IPS DF 6.9 (cell line): ENCODE measurements around the gene YPEL5.
A peak's percentile ranks its signal among the peaks of the same experiment; 100 is the strongest.
"Not testable (repeated sequence)": the region's sequence is repeated elsewhere in the genome, so short reads cannot be mapped to it uniquely, and the experiment has no call there.

Experiments used
- DNase-seq: peaks from one replicate; pipeline ENCODE4 v3.0.0-alpha.2; 2013; ENCODE audit warnings: low read depth, low spot score
- H3K27ac ChIP-seq: one replicate; pipeline ENCODE4 v1.5.1; 2013; ENCODE audit warnings: low read length, control low read depth
- H3K27me3 ChIP-seq: 2 replicates; pipeline ENCODE4 v1.6.1; 2013; ENCODE audit warnings: mild to moderate bottlenecking, low read length; ENCODE audit not compliant: control insufficient read depth, insufficient read depth
- H3K36me3 ChIP-seq: 2 replicates; pipeline ENCODE4 v1.6.1; 2013; ENCODE audit warnings: low read length; ENCODE audit not compliant: control insufficient read depth, insufficient read depth
- H3K4me1 ChIP-seq: 2 replicates; pipeline ENCODE4 v1.6.1; 2013; ENCODE audit warnings: low read length; ENCODE audit not compliant: control insufficient read depth, insufficient read depth
- H3K4me3 ChIP-seq: 2 replicates; pipeline ENCODE4 v1.5.1; 2013; ENCODE audit warnings: mild to moderate bottlenecking, low read length
- H3K9me3 ChIP-seq: 2 replicates; pipeline ENCODE4 v1.6.1; 2013; ENCODE audit warnings: low read length, inconsistent platforms; ENCODE audit not compliant: control insufficient read depth, insufficient read depth
- WGBS: extraction: QIAGEN DNeasy Blood & Tissue Kit; methylation state at CpG from one replicate; pipeline ENCODE4 v1.1.7; 2013; ENCODE audit warnings: mixed read lengths, missing lambda C conversion rate; ENCODE audit not compliant: insufficient read length, insufficient coverage; 5-methylcytosine and 5-hydroxymethylcytosine counted together

Gene YPEL5

DNA sequence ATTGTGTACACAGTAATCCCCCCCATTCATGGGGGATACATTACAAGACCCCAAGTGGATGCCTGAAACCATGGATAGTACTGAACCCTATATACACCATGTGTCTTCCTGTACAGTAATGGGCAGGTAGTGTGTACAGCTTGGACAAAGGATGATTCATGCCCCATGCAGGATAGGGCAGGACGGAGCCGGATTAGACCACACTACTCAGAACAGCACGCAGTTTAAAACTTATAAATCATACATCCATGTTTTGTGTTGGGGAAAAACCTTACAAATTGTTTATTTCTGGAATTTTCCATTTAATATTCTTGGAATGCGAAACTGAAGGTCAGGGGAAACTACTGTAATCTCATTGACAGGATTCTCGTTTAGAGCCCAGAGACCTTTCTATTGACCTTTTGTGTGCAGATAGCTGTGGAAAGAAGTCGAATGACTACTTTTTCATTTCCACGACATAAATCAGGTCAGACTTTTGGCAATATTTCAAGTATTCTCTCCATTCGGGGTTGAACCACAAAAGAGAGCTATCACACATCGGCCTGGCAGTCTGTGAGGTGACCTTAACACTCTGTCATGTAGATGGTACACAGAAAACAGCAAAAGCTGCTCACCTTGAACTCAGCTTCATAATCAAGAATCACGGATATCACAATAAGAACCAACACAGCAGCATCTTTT lies 9.9 kb upstream of the YPEL5 start:
- H3K27me3 ChIP-seq, result no peaks in the 10 kb centered on the region
- no peaks in the 10 kb centered on the region for H3K9me3 ChIP-seq
- DNase-seq, result no peak
- H3K27ac ChIP-seq, result no peak overlapping the region
- no peaks in the 10 kb centered on the region for H3K4me1 ChIP-seq
- H3K36me3 ChIP-seq, result no peaks in the 10 kb centered on the region
- no peak overlapping the region for H3K4me3 ChIP-seq
- no CpG with 5 or more reads among the region's 10 CpGs for WGBS

DNA sequence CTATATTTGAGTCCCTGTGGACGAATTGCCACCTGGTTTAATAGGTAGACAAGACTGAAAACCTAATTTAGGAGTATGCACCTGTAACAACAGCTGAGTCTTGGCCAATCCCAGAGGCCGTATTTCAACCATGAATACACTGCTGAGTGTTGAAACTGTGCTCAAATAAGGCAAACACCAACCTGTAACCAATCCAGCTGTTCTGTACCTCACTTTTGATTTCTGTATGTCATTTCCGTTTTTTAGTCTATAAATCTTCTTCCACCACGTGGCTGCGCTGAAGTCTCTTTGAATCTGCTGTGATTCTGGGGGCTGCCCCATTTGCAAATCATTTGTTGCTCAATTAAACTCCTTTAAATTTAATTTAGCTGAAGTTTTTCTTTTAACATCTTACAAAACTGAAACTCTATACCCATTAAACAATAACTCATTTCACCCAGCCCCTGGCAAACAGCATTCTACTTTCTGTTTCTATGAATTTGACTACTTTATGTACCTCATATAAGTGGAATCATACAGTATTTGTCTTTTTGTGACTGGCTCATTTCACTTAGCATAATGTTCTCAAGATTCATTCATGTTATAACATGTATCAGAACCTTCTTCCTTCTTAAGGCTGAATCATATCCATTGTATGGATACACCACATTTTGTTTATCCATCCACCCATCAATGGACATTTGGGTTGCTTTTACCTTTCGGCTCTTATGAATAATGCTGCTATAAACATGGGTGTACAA lies 7.5 kb upstream of the YPEL5 start:
- no peaks in the 10 kb centered on the region for H3K36me3 ChIP-seq
- no peaks in the 10 kb centered on the region for H3K27me3 ChIP-seq
- no peak for DNase-seq
- H3K27ac ChIP-seq, result no peak overlapping the region
- no peak overlapping the region for H3K4me3 ChIP-seq
- WGBS, result no CpG with 5 or more reads among the region's 6 CpGs
- no peaks in the 10 kb centered on the region for H3K9me3 ChIP-seq
- H3K4me1 ChIP-seq, result no peaks in the 10 kb centered on the region

DNA sequence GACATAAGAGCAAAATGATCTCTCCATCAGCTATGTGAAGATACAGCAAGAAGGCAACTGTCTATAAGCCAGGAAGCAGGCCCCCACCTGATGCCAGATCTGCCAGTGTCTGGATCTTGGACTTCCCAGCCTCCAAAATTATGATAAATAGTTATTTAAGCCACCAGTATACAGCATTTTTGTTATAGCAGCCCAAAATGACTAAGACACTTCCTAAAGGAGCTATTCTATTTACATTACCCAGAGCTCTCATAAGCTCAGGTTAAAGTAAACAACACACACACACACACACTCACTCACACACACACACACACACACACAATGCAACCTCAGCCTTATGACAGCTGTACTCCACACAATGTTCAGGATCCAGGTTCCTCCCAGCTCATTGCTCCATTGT lies 5.7 kb upstream of the YPEL5 start:
- H3K9me3 ChIP-seq, result no peaks in the 10 kb centered on the region
- no peak overlapping the region for H3K27ac ChIP-seq
- DNase-seq, result no peak
- H3K4me3 ChIP-seq, result no peak overlapping the region
- H3K27me3 ChIP-seq, result no peaks in the 10 kb centered on the region
- no peaks in the 10 kb centered on the region for H3K36me3 ChIP-seq
- no peaks in the 10 kb centered on the region for H3K4me1 ChIP-seq

DNA sequence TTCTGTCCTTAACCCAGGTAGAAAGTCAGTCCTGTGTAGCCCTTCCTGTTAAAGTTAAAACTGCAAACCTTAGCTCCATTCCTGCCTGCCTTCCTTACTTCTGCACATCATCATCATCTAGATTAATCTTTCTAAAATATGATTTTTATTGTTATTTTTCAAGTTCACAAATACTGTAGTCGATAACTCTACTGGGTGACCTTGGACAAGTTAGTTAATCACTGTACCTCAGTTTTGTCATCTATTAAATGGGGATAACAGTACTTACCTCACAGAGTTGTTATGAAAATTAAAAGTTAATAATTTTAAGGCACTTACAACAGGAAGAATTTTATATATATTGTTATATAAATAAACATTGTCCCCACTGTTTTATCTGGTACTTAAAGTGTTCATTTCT lies 2.5 kb upstream of the YPEL5 start:
- no CpG with 5 or more reads among the region's 1 CpG for WGBS
- H3K36me3 ChIP-seq, result no peaks in the 10 kb centered on the region
- H3K4me3 ChIP-seq, result no peak overlapping the region
- no peaks in the 10 kb centered on the region for H3K9me3 ChIP-seq
- no peak for DNase-seq
- no peaks in the 10 kb centered on the region for H3K27me3 ChIP-seq
- H3K4me1 ChIP-seq, result peaks cover 2% of the 10 kb centered on the region; the same call in 1 of the 2 replicates
- H3K27ac ChIP-seq, result no peak overlapping the region

DNA sequence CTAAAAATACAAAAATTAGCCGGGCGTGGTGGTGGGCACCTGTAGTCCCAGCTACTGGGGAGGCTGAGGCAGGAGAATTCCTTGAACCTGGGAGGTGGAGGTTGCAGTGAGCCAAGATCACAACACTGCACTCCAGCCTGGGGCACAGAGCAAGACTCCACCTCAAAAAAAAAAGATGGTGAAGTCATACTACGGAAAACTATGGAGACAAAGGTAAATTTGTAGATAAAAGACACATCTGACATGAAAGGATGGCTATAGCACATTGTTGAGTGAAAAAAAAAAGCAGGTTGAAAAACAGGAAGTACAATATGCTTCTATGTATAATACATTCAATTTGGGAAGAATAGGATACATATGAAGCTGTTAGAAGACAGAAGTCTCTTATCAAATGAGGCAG lies 1.9 kb upstream of the YPEL5 start:
- not testable (repeated sequence) for H3K36me3 ChIP-seq, H3K4me1 ChIP-seq, H3K9me3 ChIP-seq, H3K27me3 ChIP-seq, H3K4me3 ChIP-seq, DNase-seq, H3K27ac ChIP-seq
- no CpG with 5 or more reads among the region's 3 CpGs for WGBS

DNA sequence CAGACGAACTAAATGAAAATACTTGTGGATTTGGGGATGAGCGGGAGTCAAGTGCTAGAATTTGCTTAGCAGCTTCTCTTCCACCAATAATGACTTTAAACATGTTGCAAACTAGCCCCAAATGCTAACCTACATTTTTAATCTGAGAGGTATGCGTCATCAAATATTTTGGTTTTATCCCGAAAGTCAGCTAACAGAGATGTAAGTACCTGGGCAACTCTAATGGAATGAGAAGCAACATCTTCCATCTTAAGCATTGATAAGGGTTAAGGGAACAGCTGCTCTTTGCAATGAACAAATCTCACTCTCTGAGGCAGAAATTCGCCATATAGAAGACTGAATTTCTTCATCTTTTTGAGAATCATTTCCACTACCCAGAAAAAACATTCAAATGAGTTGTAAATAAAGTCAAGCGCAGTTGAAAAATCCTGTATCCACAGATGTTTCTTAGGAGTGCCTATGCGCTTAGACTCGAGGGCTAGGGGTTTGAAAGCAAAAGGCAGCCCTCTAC lies 926 bp upstream of the YPEL5 start:
- Histone ChIP-seq H3K27ac (no peak overlapping the region), H3K36me3 (no peaks in the 10 kb centered on the region), H3K27me3 (no peaks in the 10 kb centered on the region), H3K4me1 (peaks cover 2% of the 10 kb centered on the region; the same call in 1 of the 2 replicates), H3K4me3 (peak overlapping the region; percentile 24; the same call in 1 of the 2 replicates), H3K9me3 (no peaks in the 10 kb centered on the region)
- no peak for DNase-seq
- no CpG with 5 or more reads among the region's 8 CpGs for WGBS

DNA sequence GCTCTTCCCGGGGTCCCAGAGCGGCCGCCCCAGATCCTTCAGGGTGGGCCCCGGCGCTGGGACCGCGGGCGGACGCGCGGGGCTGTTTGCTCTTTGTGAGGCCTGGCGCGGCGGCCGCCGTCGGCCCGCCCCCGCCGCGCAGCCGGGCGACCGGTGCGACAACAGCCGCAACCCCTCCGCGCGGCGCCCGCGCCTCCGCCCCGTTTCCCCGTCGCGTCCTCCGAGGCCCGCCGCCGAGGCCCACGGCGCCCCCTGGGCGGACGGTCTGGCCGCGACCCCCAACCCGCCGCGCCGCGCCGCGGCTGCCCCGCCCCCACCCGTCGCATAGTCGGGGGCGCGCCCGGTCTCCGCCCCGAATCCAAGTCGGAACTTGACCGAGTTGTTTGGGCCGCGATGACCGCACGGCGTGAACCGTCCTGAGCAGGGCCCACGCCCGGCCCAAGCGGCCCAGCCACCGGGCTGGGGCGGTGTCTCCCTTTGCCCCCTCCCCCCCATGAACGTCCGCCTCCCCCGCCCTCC lies 448 bp downstream of the YPEL5 start:
- H3K27ac ChIP-seq, result no peak overlapping the region
- WGBS, result no CpG with 5 or more reads among the region's 79 CpGs
- no peaks in the 10 kb centered on the region for H3K27me3 ChIP-seq
- no peaks in the 10 kb centered on the region for H3K36me3 ChIP-seq
- H3K9me3 ChIP-seq, result no peaks in the 10 kb centered on the region
- peak overlapping the region; percentile 60 for H3K4me3 ChIP-seq
- no peak for DNase-seq
- H3K4me1 ChIP-seq, result peaks cover 2% of the 10 kb centered on the region; the same call in 1 of the 2 replicates

DNA sequence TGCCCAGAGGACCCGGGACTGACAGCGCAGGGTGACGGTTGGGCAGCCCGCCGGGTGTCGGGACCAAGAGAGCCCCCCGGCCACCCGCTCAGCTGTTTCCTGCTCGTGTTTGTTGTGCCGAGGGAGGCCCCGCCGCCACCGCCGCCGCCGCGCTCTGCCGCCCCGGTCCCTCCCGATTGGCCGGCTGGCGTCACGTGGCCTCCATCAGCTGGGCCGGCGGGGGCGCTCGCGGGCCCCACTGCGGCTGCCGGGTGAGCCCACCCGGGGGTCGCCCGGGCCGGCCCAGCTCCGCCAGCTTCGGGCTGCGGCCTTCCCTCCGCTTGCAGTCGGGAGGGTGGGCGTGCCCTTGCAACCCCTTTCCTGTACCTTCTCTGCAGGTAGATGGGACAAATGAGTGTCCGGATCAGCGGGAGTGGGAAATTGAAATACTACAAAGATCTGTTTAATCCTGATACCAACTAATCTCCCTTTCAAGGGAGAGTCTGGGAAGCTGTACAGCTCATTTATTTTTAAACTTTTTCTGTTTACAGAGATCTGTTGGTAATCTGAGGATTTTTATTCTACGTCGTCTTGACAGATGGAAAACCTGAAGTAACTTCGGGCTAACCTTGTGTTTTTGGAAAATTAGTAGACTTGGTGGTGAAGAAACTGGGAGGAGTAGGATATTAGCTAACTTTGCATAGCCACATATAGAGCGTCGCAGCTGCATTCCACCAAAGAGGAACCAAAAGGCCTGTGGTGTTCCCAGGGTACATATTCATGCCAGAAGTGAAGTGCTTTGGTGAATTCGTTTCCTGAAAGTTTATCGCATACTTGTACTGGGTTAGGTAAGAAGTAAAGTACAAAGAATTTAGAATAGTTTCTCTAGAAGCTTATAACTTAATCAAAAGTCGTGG lies 1.2 kb downstream of the YPEL5 start:
- WGBS, result no CpG with 5 or more reads among the region's 50 CpGs
- no peak overlapping the region for H3K27ac ChIP-seq
- peak; percentile 27 for DNase-seq

DNA sequence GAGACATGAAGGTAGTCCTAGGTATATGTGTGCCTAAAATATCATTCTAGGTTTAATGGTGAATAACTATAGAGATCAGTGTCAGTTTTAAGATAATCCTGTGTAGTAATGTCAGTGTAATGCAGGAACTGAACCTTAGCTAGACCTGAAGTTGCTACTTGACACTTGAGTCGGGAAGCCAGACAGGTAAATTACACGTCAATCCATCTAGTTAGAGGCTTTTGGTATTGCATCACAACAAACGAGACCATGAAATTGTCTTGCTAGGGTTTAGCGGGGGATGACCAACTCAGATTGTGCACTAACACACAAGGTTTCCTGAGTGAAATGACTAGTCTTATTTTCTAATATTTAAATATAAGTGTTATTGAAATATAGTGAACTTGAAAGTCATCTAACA lies 2.0 kb downstream of the YPEL5 start:
- Histone ChIP-seq H3K4me3 (no peak overlapping the region), H3K4me1 (peaks cover 2% of the 10 kb centered on the region; the same call in 1 of the 2 replicates), H3K36me3 (no peaks in the 10 kb centered on the region), H3K27ac (no peak overlapping the region), H3K9me3 (no peaks in the 10 kb centered on the region), H3K27me3 (no peaks in the 10 kb centered on the region)
- WGBS, result no CpG with 5 or more reads among the region's 4 CpGs
- no peak for DNase-seq

More for the DNA sequence above, 1.2 kb downstream of the YPEL5 start:
- Histone ChIP-seq H3K9me3 (no peaks in the 10 kb centered on the region), H3K4me1 (peaks cover 2% of the 10 kb centered on the region; the same call in 1 of the 2 replicates), H3K36me3 (no peaks in the 10 kb centered on the region), H3K27me3 (no peaks in the 10 kb centered on the region), H3K4me3 (peak overlapping the region; percentile 60)

DNA sequence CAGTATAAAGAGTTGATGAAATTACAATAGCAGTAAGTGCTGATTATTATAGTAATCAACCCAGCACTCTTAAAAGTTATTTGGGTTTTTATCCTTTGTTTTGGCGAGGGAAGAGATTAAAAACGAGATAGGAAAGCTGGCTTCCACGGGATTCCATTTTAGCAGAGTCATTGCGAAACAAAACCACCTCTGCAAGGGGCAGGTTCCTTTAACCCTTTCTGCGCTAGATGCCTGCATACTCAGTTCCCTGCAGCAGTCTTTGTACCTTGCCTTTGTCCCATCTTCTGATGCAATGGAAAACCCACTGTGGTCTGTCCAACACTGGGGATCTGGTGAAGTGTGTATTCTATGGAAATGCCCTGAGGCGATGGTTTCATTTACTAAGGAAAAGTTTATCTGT lies 2.7 kb downstream of the YPEL5 start:
- Histone ChIP-seq H3K4me1 (peaks cover 2% of the 10 kb centered on the region; the same call in 1 of the 2 replicates), H3K27ac (no peak overlapping the region), H3K36me3 (no peaks in the 10 kb centered on the region), H3K27me3 (no peaks in the 10 kb centered on the region), H3K9me3 (no peaks in the 10 kb centered on the region), H3K4me3 (no peak overlapping the region)
- DNase-seq, result no peak
- no CpG with 5 or more reads among the region's 6 CpGs for WGBS
